Gastroesophageal sphincter (tissue), 3 donors: ENCODE data around the gene UGT2B7.

Experiments used
- CTCF ChIP-seq, 4 experiments: fragments of 200-600 bp in 2 of 4; fragments of 450-650 bp in 2 of 4; sonication (generic) in 1 of 4; IDR thresholded peaks; one replicate each; pipeline ENCODE4 v1.5.1; 2017 to 2019; ENCODE audit warnings: antibody characterized with exemption in 4 of 4, mild to moderate bottlenecking in 2 of 4, moderate library complexity in 2 of 4
- POLR2A ChIP-seq, 2 donors: fragments of 450-650 bp; IDR thresholded peaks; one replicate each; pipeline ENCODE4 v1.6.1; 2017; ENCODE audit warnings: antibody characterized with exemption in 2 of 2, mild to moderate bottlenecking in 2 of 2, moderate library complexity in 1 of 2
- POLR2AphosphoS5 ChIP-seq: sonication (generic); formaldehyde crosslinking; IDR thresholded peaks from one replicate; pipeline ENCODE4 v1.6.1; 2017; ENCODE audit warnings: antibody characterized with exemption

GRCh38 chr4:69124941-69125340, 28.7 kb downstream of the UGT2B7 start:
- TF ChIP-seq POLR2AphosphoS5: no peak
- no peak for TF ChIP-seq CTCF (IDR thresholded peaks at IDR 0.05)
- TF ChIP-seq POLR2A (IDR thresholded peaks at IDR 0.05): no peak
